Measurements from ENCODE around the gene TBC1D5.

- TF ChIP-seq POLR2A (IDR thresholded peaks at IDR 0.05) (no peak), CTCF (IDR thresholded peaks at IDR 0.05) (no peak)
Measured at GRCh38 chr3:17590465-17590864, 152.0 kb downstream of the TBC1D5 start.
